NK-92 treated with Interleukin-12 subunit alpha and Interleukin-12 subunit beta, amount 100 ng/mL, for 24 hours (cell line): ENCODE measurements around the gene CASP9.

Experiments used
- DNase-seq: peaks from one replicate; lab custom pipeline; 2025; lab: John Stamatoyannopoulos, UW

CASP9 gene

DNA sequence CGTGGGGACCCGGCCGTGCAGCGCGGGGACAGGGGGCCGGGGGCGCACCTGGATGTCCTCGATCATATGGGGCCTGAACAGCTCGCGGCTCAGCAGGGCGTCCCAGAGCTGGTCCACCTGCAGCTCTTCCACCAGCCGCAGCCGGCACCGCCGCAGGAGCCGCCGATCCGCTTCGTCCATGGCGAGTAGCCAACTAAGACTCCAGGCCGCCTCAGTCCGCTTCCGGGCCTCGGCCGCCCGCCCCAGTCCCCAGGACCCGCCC, at the start of gene CASP9:
Gene CASP9 (minus strand): TSS at position 195 of the 262 bp plus-strand sequence. CDS start 15 bp downstream, at position 180.
- DNase-seq = no peak

DNA sequence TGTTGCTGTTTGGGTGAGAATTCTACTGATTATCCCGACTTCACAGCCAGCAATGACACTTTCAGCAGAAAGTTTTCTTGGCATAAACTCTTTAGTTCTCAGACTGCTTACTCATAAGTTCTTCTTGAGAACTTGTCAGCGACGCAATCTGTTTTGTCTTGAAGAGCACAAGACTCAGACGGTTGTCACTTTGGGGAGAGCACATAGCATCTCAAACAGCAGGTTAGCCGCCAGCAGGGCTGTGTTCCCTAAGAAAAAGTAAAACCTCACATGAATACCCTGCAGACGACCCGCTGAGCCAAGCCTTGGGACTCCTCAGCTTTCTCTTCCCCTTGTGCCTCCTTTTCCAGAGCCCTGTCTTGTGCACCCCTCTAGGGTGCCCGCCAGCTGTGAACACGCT, 49.5 kb upstream of the CASP9 start:
- DNase-seq = no peak

- DNase-seq = no peak
Observed at GRCh38 chr1:15571266-15571665, 47.3 kb upstream of the CASP9 start.

GRCh38 chr1:15570861-15571260, 46.8 kb upstream of the CASP9 start:
- no peak for DNase-seq

GRCh38 chr1:15568387-15569073, 44.5 kb upstream of the CASP9 start:
- DNase-seq = no peak

GRCh38 chr1:15559189-15559810, 35.3 kb upstream of the CASP9 start:
- DNase-seq = no peak

DNA sequence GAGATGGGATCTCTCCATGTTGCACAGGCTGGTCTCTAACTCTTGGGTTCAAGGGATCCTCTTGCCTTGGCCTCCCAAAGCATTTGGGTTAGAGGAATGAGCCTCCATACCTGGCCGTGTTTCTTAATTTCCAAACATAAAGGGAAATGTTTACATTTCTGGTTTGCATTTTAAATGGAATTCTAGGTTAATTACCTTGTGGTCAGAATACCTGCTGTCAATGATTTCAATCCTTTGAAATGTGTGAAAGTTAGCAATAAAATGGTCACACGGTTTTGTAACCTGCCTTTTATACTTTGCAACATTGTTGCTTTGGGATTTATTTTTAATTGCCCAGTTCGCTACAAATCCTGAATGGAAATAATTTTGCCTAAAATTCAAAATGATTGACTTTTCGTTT, 34.5 kb upstream of the CASP9 start:
- DNase-seq = no peak

- no peak for DNase-seq
Observed at GRCh38 chr1:15557594-15557993, 33.6 kb upstream of the CASP9 start.

GRCh38 chr1:15557008-15557407, 33.0 kb upstream of the CASP9 start:
- no peak for DNase-seq

DNA sequence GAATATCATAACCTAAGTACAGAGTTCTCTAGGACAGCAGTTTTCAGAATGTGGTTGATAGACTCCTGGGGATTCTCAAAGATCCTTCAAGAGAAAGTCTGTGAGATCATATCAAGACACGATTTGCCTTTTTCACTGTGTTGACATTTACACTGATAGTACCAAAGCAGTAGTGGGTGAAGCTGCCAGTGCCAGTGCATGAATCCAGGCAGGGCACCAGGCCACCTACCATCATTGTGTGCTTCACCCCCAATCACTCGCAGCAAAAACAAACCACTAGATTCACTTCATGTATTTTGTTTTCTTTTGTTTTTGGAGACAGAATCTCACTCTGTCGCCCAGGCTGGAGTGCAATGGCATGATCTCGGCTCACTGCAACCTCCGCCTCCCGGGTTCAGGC, 26.6 kb upstream of the CASP9 start:
- no peak for DNase-seq

- DNase-seq = no peak
Observed at GRCh38 chr1:15546641-15547040, 22.6 kb upstream of the CASP9 start.

DNA sequence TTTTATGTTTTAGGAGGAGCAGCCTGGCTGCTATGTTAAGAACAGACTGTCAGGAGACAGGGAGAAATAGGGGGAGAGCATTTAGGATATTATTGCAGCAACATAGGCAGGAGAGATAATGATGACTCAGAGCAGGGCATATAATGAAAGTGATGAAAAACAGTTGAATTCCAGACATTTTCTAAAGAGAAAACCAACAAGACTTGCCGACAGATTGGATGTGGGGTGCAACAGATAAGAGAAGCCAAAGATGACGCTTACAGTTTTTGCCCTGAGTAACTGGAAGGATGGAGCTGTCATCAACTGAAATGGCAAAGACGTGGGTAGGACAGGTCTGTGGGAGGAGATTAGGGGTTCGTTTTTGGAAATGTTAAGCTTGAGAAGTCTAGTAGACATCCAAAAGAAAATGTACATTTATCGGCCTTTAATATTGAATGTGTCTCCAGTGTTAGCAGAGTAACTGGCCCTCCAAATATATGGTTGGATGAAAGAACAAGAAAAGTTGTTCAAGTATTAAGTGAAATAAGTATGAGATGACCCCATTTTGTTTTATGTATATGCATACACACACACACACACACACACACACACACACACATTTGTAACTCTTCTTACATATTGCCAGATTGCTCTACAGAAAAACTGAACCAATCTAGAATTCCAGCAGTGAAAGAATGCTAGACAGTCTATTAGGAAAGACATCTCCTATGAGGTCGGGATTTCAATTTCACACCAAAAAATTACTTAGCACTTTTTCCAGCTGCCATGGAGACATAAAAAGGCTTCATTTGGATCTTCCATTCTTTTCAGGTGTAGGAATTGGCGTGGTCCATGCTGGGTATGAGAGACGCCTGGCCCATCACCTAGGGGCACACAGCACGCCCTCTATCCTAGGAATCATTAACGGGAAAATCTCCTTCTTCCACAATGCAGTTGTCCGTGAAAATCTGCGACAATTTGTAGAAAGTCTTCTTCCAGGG, 19.9 kb upstream of the CASP9 start:
- no peak for DNase-seq

DNA sequence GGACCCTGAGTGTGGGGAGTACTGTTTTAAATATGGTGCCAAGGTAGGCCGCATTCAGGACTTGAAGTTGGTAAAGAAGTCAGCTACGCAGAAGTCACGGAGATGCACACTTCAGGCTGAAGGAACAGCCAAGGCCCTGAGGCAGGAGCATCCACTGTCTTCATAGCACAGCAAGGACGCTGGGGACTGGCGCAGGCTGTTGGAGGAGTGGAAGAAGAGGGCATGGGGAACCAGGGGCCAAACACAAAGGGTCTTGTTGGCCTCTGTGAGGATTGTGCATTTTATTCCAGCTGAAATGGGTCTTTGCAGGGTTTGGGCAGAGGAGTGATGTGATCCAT, 19.2 kb upstream of the CASP9 start:
- DNase-seq = no peak

- no peak for DNase-seq
Observed at GRCh38 chr1:15542388-15543250, 18.6 kb upstream of the CASP9 start.

DNA sequence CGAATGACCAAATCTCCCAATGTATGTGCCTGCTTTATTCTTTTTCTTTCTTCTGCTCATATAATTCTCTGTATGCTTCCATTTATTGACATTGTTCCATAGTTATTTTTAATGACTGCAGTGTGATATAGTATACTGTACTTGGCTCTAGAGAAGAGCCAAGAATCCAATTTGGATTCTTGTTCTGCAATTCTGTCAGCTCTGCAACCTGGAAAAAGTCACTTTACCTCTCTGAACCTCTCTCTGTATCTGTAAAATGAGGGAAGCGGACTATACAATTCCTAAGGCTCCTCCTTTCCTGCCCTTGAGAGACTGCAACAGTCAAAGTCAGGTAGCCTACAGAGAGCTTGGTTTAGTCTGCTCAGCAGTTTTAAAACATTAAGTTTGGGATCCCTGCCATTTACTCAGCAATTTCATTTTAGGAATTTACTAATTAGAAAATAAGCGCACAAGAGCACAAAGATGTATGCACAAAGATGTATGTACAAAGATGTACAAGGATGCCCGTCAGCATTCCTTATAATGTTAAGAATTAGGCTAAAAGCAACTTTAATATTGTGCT, 17.3 kb upstream of the CASP9 start:
- DNase-seq = no peak

GRCh38 chr1:15540186-15540585, 16.2 kb upstream of the CASP9 start:
- no peak for DNase-seq

DNA sequence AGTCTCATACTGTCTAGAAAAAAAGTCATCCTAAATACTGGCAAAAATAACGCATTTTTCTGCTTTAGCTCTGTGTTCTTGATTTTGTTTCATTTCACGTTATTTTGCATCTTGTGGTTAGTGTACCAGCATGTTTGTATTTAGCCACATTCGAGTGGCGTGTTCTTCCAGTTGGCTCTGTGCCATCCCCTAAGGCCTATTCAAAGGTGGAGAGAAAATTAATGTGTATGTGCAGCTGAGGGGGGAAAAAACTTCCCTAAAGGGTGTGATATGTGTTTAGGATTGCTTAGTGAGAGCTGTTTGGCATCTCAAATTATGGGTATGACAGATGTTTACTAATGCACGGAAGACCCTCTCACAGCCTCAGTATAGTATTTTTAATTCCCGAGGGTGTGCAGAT, 14.8 kb upstream of the CASP9 start:
- DNase-seq = no peak

- DNase-seq = no peak
Observed at GRCh38 chr1:15531682-15532081, 7.7 kb upstream of the CASP9 start.

GRCh38 chr1:15531003-15531402, 7.0 kb upstream of the CASP9 start:
- no peak for DNase-seq

- DNase-seq = peak; percentile 99
Observed at GRCh38 chr1:15526490-15527339, 2.7 kb upstream of the CASP9 start, which contains the start of gene DNAJC16. DNAJC16 (plus strand) TSS chr1:15526848; CDS start chr1:15529106, 2,258 bp downstream.

GRCh38 chr1:15526021-15526489, 2.0 kb upstream of the CASP9 start:
- no peak for DNase-seq
